GM12801 (cell line): ENCODE data around the gene ENPP3.

Source experiments
- TF ChIP-seq, protein P1 (sequence below): IDR thresholded peaks from one replicate; pipeline ENCODE4 v1.5.1; 2011; ENCODE audit warnings: control low read depth; ENCODE audit not compliant: insufficient read length; ENCODE audit errors: extremely low read depth

The ENPP3 gene

DNA sequence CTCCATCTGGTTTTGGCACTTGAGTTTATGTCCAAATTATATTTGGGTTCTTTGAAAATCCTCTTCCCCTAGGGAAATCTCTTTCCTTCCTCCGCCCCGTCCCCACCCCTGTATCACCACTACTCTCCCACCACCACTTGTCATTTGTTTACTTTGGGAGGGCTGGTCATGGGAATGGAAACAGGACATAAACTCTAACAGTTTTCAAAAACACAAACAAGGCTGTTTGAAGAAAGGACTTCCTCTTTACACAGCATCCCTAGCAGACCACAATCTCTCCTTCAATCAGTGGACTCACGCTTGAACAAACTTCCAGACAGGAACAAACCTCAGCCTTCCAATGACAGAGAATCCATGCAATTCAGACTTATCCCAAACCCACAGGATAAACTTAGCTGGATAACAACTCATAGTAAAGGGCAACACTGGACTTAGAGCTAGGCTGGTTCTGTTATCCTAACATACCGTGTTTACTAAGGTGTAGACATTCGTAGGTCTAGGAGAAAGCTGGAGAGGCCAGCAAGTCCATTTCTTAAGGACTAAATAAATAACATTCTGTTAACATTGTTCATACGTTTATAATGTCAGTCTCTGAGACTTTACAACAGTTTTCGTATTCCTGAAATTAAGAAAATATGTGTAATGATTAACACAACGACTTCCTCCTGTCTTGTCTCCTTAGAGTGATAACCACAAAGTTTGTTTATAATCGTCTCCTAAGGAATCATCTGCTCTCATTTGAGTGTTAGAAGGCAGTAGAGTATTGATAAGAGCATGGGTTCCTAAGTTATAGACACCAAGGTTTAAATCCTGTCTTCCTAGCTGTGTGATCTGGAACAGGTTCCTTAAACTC, 117.8 kb downstream of the ENPP3 start:
- TF ChIP-seq, protein P1, sequence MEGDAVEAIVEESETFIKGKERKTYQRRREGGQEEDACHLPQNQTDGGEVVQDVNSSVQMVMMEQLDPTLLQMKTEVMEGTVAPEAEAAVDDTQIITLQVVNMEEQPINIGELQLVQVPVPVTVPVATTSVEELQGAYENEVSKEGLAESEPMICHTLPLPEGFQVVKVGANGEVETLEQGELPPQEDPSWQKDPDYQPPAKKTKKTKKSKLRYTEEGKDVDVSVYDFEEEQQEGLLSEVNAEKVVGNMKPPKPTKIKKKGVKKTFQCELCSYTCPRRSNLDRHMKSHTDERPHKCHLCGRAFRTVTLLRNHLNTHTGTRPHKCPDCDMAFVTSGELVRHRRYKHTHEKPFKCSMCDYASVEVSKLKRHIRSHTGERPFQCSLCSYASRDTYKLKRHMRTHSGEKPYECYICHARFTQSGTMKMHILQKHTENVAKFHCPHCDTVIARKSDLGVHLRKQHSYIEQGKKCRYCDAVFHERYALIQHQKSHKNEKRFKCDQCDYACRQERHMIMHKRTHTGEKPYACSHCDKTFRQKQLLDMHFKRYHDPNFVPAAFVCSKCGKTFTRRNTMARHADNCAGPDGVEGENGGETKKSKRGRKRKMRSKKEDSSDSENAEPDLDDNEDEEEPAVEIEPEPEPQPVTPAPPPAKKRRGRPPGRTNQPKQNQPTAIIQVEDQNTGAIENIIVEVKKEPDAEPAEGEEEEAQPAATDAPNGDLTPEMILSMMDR: no peak

DNA sequence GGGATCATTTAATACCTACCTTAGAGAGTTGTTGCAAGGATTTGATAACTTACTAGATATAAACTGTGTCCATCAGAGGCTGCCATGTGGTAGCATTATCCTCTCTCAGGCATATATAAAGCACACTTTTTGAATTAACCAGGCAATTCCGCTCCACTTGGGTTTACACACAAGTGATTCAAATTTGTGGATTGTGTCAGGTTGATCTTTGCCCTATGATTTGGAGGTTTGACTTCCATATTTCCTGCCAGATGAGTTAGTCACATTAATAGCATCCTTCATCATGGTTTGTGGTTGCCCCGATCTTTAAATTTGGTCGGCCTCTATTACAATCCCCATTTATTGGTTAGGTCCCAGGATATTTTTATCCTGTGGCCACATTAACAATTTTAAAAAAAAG, 118.5 kb downstream of the ENPP3 start:
- TF ChIP-seq, protein P1: no peak

DNA sequence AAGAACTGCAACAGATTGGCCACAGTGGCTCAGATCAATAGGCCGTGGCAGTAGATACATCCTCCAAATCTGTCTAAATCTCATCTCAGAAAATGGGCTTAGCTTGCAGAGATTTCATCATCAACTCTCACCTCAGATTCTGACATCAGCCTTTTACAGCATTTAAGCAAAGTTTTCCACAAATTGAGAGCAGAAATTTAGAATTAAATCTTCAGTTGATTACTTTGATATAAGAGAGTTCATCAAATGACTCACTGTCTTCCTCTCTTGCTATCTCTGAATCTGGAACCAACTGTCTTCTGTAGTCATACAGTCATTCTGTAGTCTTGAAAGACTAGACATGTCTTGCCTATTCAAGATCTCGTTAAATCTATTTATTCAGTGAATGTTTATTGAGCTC, 118.9 kb downstream of the ENPP3 start:
- TF ChIP-seq, protein P1: no peak

DNA sequence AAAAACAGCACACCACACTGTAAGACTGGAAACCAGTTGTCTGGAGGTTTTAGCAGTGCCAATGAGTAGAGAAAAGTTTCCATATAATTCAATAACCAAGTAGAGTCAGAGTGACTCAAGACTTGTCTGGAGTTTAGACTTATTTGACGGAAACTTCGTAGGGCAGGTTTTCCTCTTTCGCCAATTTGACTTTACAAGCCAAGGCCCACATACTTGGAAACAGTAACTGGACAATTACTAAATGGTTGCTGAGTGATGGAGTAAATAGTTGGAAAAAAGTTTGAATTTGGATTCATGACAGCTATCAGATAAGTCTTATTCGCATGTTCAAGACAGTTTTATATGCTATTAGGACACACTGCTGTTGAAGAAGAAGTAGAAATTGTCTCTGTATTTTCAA, 121.8 kb downstream of the ENPP3 start:
- TF ChIP-seq, protein P1: no peak

DNA sequence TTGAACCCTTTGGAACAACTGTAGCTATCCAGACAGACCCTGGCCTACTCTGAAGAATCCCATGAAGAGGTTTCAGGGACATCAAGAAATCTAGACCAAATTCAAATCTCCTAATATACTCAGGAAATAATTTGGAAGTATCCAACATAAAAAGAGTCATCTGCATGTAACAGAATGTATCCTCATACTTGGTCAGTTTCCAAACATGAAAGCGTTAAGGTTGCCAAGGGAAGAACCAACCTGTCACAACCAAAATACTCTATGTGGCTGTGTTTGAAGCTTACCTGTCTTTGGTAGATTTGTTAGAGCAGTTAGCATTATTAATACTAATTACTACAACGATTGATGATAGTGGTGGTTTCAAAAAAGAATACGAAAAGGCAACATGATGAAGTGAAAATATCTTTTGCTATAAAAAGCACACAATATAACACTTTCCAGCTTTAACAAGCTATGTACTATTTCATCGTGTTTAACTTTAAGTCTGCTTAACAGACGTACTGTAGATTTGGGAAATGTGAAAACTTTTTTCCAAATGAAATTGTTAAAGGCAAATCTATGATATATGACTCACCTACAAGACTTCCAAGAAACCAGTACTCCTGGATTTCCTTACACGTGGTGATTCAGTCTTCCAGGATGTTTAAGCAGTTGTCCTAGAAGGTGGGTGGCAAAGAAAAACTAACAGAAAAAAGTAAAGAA, 124.1 kb downstream of the ENPP3 start:
- TF ChIP-seq, protein P1: no peak

DNA sequence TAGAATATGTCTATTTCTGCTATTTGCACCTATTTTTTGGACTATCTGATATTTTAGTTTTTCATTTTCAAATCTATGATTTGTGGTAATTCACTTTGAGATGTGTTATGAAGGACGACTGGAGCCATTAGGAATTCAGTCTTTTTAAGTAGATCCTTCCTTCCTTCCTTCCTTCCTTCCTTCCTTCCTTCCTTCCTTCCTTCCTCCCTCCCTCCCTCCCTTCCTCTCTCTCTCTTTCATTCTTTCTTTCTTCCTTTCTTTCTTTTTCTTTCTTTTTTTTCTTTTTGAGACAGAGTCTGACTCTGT, 124.6 kb downstream of the ENPP3 start:
- TF ChIP-seq, protein P1: no peak

DNA sequence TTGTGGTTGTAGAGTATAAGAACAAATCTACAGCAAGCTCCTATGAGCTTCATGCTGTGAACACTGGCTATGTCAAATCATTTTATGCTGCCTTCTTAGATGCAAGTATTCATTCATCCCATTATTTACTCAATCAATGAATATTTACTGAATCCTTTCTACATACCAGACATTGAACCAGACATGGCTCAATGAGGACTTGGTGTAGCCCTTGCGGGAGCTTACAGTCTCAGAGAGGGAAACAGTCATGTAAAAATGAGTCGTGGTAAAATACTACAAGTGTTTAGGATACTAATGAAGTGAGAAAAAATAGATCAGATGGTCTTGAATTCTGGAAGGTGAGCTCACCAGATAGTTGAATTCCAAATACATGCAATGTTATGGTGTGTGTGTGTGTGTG, 125.9 kb downstream of the ENPP3 start:
- TF ChIP-seq, protein P1: no peak
